Measurements from ENCODE around the gene ZBTB48.
"Not testable (repeated sequence)": the region's sequence is repeated elsewhere in the genome, so short reads cannot be mapped to it uniquely, and the experiment has no call there.

DNA sequence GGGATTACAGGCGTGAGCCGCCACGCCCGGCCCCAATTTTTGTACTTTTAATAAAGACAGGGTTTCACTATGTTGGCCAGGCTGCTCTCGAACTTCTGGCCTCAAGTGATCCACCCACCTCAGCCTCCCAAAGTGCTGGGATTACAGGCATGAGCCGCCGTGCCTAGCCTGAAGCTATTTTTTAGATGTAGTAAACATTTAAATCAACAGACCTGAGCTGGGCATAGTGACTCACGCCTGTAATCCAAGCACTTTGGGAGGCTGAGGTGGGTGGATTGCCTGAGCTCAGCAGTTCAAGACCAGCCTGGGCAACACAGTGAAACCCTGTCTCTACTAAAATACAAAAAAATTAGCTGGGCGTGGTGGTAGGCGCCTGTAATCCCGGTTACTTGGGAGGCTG, 20.6 kb upstream of the ZBTB48 start:
- TF ChIP-seq POLR2A (IDR thresholded peaks at IDR 0.05), result not testable (repeated sequence)
- TF ChIP-seq, protein P1, sequence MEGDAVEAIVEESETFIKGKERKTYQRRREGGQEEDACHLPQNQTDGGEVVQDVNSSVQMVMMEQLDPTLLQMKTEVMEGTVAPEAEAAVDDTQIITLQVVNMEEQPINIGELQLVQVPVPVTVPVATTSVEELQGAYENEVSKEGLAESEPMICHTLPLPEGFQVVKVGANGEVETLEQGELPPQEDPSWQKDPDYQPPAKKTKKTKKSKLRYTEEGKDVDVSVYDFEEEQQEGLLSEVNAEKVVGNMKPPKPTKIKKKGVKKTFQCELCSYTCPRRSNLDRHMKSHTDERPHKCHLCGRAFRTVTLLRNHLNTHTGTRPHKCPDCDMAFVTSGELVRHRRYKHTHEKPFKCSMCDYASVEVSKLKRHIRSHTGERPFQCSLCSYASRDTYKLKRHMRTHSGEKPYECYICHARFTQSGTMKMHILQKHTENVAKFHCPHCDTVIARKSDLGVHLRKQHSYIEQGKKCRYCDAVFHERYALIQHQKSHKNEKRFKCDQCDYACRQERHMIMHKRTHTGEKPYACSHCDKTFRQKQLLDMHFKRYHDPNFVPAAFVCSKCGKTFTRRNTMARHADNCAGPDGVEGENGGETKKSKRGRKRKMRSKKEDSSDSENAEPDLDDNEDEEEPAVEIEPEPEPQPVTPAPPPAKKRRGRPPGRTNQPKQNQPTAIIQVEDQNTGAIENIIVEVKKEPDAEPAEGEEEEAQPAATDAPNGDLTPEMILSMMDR (IDR thresholded peaks at IDR 0.05), result not testable (repeated sequence)

All from prostate gland (tissue), 2 donors.